ENCODE data around the gene FAM72C. TPM values are rescaled to one million over a fixed set of nuclear protein-coding genes. Genes with fewer than 3 reads are reported as not detected.
"Not testable (repeated sequence)": the region's sequence is repeated elsewhere in the genome, so short reads cannot be mapped to it uniquely, and the experiment has no call there.

Gene FAM72C
- total and polyA plus RNA-seq, 2 of the 4 experiments (the other 2 are of a cell fraction) = 0.72 to 1.8 TPM

- H3K14ac ChIP-seq (replicated peaks; ENCODE audit: low read depth, low read length); CTCF ChIA-PET; H3K4me1 ChIP-seq (ENCODE audit: control insufficient read depth, insufficient read depth, low read length); H2BK5ac ChIP-seq (ENCODE audit: low read depth, low read length, poor library complexity, severe bottlenecking); H4K5ac ChIP-seq (ENCODE audit: low read depth, low read length); H4K20me1 ChIP-seq (ENCODE audit: insufficient read depth, low read length); intact Hi-C loops (cut with micrococcal nuclease); H3K4me2 ChIP-seq (ENCODE audit: low read depth, low read length); H2BK120ac ChIP-seq (ENCODE audit: low read depth, low read length); H4K8ac ChIP-seq (ENCODE audit: low read depth in 2 of 2, low read length in 2 of 2); H2AK5ac ChIP-seq (ENCODE audit: low read depth, low read length); H3K56ac ChIP-seq (ENCODE audit: extremely low read depth, insufficient read depth, low read length); H3K4me3 ChIP-seq (ENCODE audit: insufficient read depth, low read depth, low read length); H3K36me3 ChIP-seq (ENCODE audit: control insufficient read depth, insufficient read depth, low read length); H3K79me1 ChIP-seq (ENCODE audit: low read depth in 1 of 2, low read length in 2 of 2); dilution Hi-C loops (cut with HindIII; ENCODE audit: low sequenced_read_pairs, unreplicated experiment); in situ Hi-C loops (cut with MboI; ENCODE audit: low sequenced_read_pairs); H3K23ac ChIP-seq (ENCODE audit: low read depth, low read length); DNase-seq; H3K18ac ChIP-seq (ENCODE audit: low read depth, low read length); H3K9ac ChIP-seq (ENCODE audit: low read depth, low read length); BruUV-seq (replicated peaks); H2BK20ac ChIP-seq (ENCODE audit: low read depth, low read length); H4K91ac ChIP-seq (ENCODE audit: insufficient read depth, low read depth, low read length); H3K27me3 ChIP-seq (ENCODE audit: control insufficient read depth, insufficient read depth, low read length); ATAC-seq (ENCODE audit: low read depth); H3K4ac ChIP-seq (ENCODE audit: low read depth, low read length); H3K9me1 ChIP-seq (ENCODE audit: insufficient read depth, low read length); H3K9me3 ChIP-seq (ENCODE audit: control insufficient read depth, insufficient read depth, low read length); H2AK9ac ChIP-seq (replicated peaks; ENCODE audit: low read depth, low read length, poor library complexity); H3K27ac ChIP-seq (ENCODE audit: insufficient read depth, low read length); POLR2A ChIA-PET (ENCODE audit: unreplicated experiment); H2BK15ac ChIP-seq (ENCODE audit: low read depth, low read length); H2AFZ ChIP-seq (replicated peaks; ENCODE audit: low read length, poor library complexity): not testable (repeated sequence)
- no CpG with 5 or more reads among the region's 1 CpG for WGBS, 2 experiments (ENCODE audit: extremely low coverage in 2 of 2, insufficient read length in 1 of 2)
These were observed 16.1 kb upstream of the FAM72C start for GRCh38 chr1:143987868-143988267.

GRCh38 chr1:143984721-143985473, 13.1 kb upstream of the FAM72C start:
- WGBS, 2 experiments (ENCODE audit: extremely low coverage in 2 of 2, insufficient read length in 1 of 2) = no CpG with 5 or more reads among the region's 7 CpGs
- H3K27ac ChIP-seq (ENCODE audit: insufficient read depth, low read length); H2AK9ac ChIP-seq (replicated peaks; ENCODE audit: low read depth, low read length, poor library complexity); dilution Hi-C loops (cut with HindIII; ENCODE audit: low sequenced_read_pairs, unreplicated experiment); H4K5ac ChIP-seq (ENCODE audit: low read depth, low read length); H3K9me1 ChIP-seq (ENCODE audit: insufficient read depth, low read length); CTCF ChIA-PET; ATAC-seq (ENCODE audit: low read depth); H3K4me2 ChIP-seq (ENCODE audit: low read depth, low read length); H4K91ac ChIP-seq (ENCODE audit: insufficient read depth, low read depth, low read length); H3K9me3 ChIP-seq (ENCODE audit: control insufficient read depth, insufficient read depth, low read length); H2BK5ac ChIP-seq (ENCODE audit: low read depth, low read length, poor library complexity, severe bottlenecking); intact Hi-C loops (cut with micrococcal nuclease); H2AFZ ChIP-seq (replicated peaks; ENCODE audit: low read length, poor library complexity); H4K20me1 ChIP-seq (ENCODE audit: insufficient read depth, low read length); DNase-seq; BruUV-seq (replicated peaks); H3K56ac ChIP-seq (ENCODE audit: extremely low read depth, insufficient read depth, low read length); H2BK20ac ChIP-seq (ENCODE audit: low read depth, low read length); H3K14ac ChIP-seq (replicated peaks; ENCODE audit: low read depth, low read length); H3K9ac ChIP-seq (ENCODE audit: low read depth, low read length); H3K4me1 ChIP-seq (ENCODE audit: control insufficient read depth, insufficient read depth, low read length); H3K4me3 ChIP-seq (ENCODE audit: insufficient read depth, low read depth, low read length); in situ Hi-C loops (cut with MboI; ENCODE audit: low sequenced_read_pairs); H3K4ac ChIP-seq (ENCODE audit: low read depth, low read length); H3K79me1 ChIP-seq (ENCODE audit: low read depth in 1 of 2, low read length in 2 of 2); H2BK120ac ChIP-seq (ENCODE audit: low read depth, low read length); H4K8ac ChIP-seq (ENCODE audit: low read depth in 2 of 2, low read length in 2 of 2); H2BK15ac ChIP-seq (ENCODE audit: low read depth, low read length); H3K36me3 ChIP-seq (ENCODE audit: control insufficient read depth, insufficient read depth, low read length); H3K23ac ChIP-seq (ENCODE audit: low read depth, low read length); H2AK5ac ChIP-seq (ENCODE audit: low read depth, low read length); H3K27me3 ChIP-seq (ENCODE audit: control insufficient read depth, insufficient read depth, low read length); H3K18ac ChIP-seq (ENCODE audit: low read depth, low read length); POLR2A ChIA-PET (ENCODE audit: unreplicated experiment): not testable (repeated sequence)
